Neural progenitor cell (in vitro differentiated cells): ENCODE data around the gene MIEF2. TPM values are rescaled to one million over a fixed set of nuclear protein-coding genes. Genes with fewer than 3 reads are reported as not detected.

Experiments used
- DNase-seq: peaks from one replicate; pipeline ENCODE4 v3.0.0-alpha.2; 2016; ENCODE audit warnings: low spot score
- H2AFZ ChIP-seq: fragments of 200-600 bp; sonication (generic); replicated peaks from 2 replicates; pipeline ENCODE4 v1.6.1; 2016; ENCODE audit warnings: antibody characterized with exemption
- H3F3A ChIP-seq: fragments of 200-600 bp; sonication (generic); 2 replicates; pipeline ENCODE4 v1.6.1; 2016; ENCODE audit warnings: antibody characterized with exemption, low read depth
- H3K27ac ChIP-seq: fragments of 200-600 bp; sonication (generic); 2 replicates; pipeline ENCODE4 v1.5.1; 2016; ENCODE audit warnings: mild to moderate bottlenecking
- H3K27me3 ChIP-seq: fragments of 200-600 bp; sonication (generic); 2 replicates; pipeline ENCODE4 v1.6.1; 2016; ENCODE audit warnings: mild to moderate bottlenecking, moderate library complexity
- H3K36me3 ChIP-seq: fragments of 200-600 bp; sonication (generic); 2 replicates; pipeline ENCODE4 v1.5.1; 2016
- H3K4me1 ChIP-seq: fragments of 200-600 bp; sonication (generic); 2 replicates; pipeline ENCODE4 v1.6.1; 2016; ENCODE audit warnings: mixed run types
- H3K4me2 ChIP-seq: fragments of 200-600 bp; sonication (generic); 2 replicates; pipeline ENCODE4 v1.6.1; 2016
- H3K4me3 ChIP-seq: fragments of 200-600 bp; sonication (generic); 2 replicates; pipeline ENCODE4 v1.5.1; 2016
- H3K79me2 ChIP-seq: fragments of 200-600 bp; sonication (generic); 2 replicates; pipeline ENCODE4 v1.6.1; 2016; ENCODE audit warnings: low read depth
- H3K9ac ChIP-seq: fragments of 200-600 bp; sonication (generic); 2 replicates; pipeline ENCODE4 v1.6.1; 2016
- H3K9me3 ChIP-seq: fragments of 200-600 bp; sonication (generic); 2 replicates; pipeline ENCODE4 v1.5.1; 2016; ENCODE audit warnings: low read depth
- H4K20me1 ChIP-seq: fragments of 200-600 bp; sonication (generic); 2 replicates; pipeline ENCODE4 v1.6.1; 2016; ENCODE audit warnings: low read depth
- H3K27ac Mint-ChIP-seq: 3 replicates; pipeline ENCODE4 v1.8.0; 2021; ENCODE audit warnings: mixed read lengths
- H3K27me3 Mint-ChIP-seq: 2 replicates; pipeline ENCODE4 v1.8.0; 2022; ENCODE audit warnings: low read depth, mild to moderate bottlenecking, inconsistent platforms, moderate library complexity, mixed read lengths; ENCODE audit not compliant: insufficient read depth
- H3K36me3 Mint-ChIP-seq: 3 replicates; pipeline ENCODE4 v1.8.0; 2021; ENCODE audit warnings: mixed read lengths
- H3K4me1 Mint-ChIP-seq: 3 replicates; pipeline ENCODE4 v1.8.0; 2021; ENCODE audit warnings: mixed read lengths
- H3K4me3 Mint-ChIP-seq: 3 replicates; pipeline ENCODE4 v1.8.0; 2021; ENCODE audit warnings: mild to moderate bottlenecking, moderate library complexity, mixed read lengths
- H3K9me3 Mint-ChIP-seq: 3 replicates; pipeline ENCODE4 v1.8.0; 2020; ENCODE audit warnings: mixed read lengths
- CTCF ChIP-seq: fragments of 200-600 bp; sonication (generic); IDR thresholded peaks from 2 replicates; pipeline ENCODE4 v1.5.1; 2017; ENCODE audit warnings: antibody characterized with exemption, mild to moderate bottlenecking
- EZH2 ChIP-seq: fragments of 200-600 bp; sonication (generic); IDR thresholded peaks from 2 replicates; pipeline ENCODE4 v1.6.1; 2017; ENCODE audit warnings: antibody characterized with exemption, mild to moderate bottlenecking, moderate library complexity
- EZH2phosphoT487 ChIP-seq: fragments of 200-600 bp; sonication (generic); IDR thresholded peaks from 2 replicates; pipeline ENCODE4 v1.6.1; 2017; ENCODE audit warnings: antibody characterized with exemption
- total RNA-seq: library from RNA; depleted of rRNA; stranded (reverse); fragments of >200 nt; gene quantifications from 2 replicates; pipeline ENCODE4 v1.2.3, GENCODE V29; 2015; ENCODE audit warnings: low replicate concordance

The MIEF2 gene
- total RNA-seq, 1 donor from 2014 or later, result 8.1 TPM

GRCh38 chr17:18277076-18277475, 16.6 kb downstream of the MIEF2 start:
- no peaks in the 10 kb centered on the region for H3K9me3 ChIP-seq
- H3K27ac ChIP-seq, result no peak overlapping the region
- H3K27me3 ChIP-seq, result no peaks in the 10 kb centered on the region
- DNase-seq, result no peak
- TF ChIP-seq EZH2, result no peak
- no peak for TF ChIP-seq CTCF
- no peak for TF ChIP-seq EZH2phosphoT487
- H3K4me1 ChIP-seq, result no peaks in the 10 kb centered on the region
- H3K9me3 Mint-ChIP-seq, result no peaks in the 10 kb centered on the region
- no peaks in the 10 kb centered on the region for H3K4me1 Mint-ChIP-seq
- peaks cover 25% of the 10 kb centered on the region for H3K36me3 Mint-ChIP-seq
- H2AFZ ChIP-seq, result no peak overlapping the region
- H3K9ac ChIP-seq, result no peak overlapping the region
- no peak overlapping the region for H3K4me3 ChIP-seq
- H3K79me2 ChIP-seq, result no peaks in the 10 kb centered on the region
- H4K20me1 ChIP-seq, result peaks cover 4% of the 10 kb centered on the region
- no peaks in the 10 kb centered on the region for H3K27me3 Mint-ChIP-seq
- no peak overlapping the region for H3K4me2 ChIP-seq
- H3K27ac Mint-ChIP-seq, result no peak overlapping the region
- H3F3A ChIP-seq, result peaks cover 3% of the 10 kb centered on the region
- no peak overlapping the region for H3K4me3 Mint-ChIP-seq
- no peaks in the 10 kb centered on the region for H3K36me3 ChIP-seq

DNA sequence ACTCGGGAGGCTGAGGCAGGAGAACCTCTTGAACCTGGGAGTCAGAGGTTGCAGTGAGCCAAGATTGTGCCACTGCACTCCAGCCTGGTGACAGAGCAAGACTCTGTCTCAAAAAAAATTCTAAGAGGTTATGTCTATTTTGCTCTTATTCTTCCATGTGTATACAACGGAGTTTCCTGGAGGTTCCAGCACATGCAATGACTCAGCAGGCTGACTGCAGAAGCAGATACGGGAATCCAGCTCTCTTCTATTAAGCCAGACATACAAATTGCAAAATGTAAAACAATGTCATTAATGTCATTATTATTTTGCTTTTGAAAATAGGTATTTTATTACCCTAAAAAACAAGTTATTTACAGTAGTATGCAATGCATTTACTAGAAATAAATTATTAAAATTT, 18.4 kb downstream of the MIEF2 start:
- no peaks in the 10 kb centered on the region for H3F3A ChIP-seq
- no peaks in the 10 kb centered on the region for H3K36me3 ChIP-seq
- no peaks in the 10 kb centered on the region for H3K79me2 ChIP-seq
- no peaks in the 10 kb centered on the region for H3K27me3 ChIP-seq
- H3K4me1 ChIP-seq, result no peaks in the 10 kb centered on the region
- no peak overlapping the region for H3K27ac ChIP-seq
- no peak overlapping the region for H3K9ac ChIP-seq
- no peaks in the 10 kb centered on the region for H3K9me3 ChIP-seq
- H3K27me3 Mint-ChIP-seq, result peaks cover 2% of the 10 kb centered on the region
- DNase-seq, result no peak
- H4K20me1 ChIP-seq, result peaks cover 4% of the 10 kb centered on the region
- H3K4me3 Mint-ChIP-seq, result no peak overlapping the region
- no peaks in the 10 kb centered on the region for H3K9me3 Mint-ChIP-seq
- TF ChIP-seq CTCF (no peak), EZH2phosphoT487 (no peak), EZH2 (no peak)
- no peak overlapping the region for H3K4me3 ChIP-seq
- no peak overlapping the region for H3K4me2 ChIP-seq
- H2AFZ ChIP-seq, result no peak overlapping the region
- H3K27ac Mint-ChIP-seq, result no peak overlapping the region
- no peaks in the 10 kb centered on the region for H3K4me1 Mint-ChIP-seq
- H3K36me3 Mint-ChIP-seq, result peaks cover 26% of the 10 kb centered on the region

- Histone ChIP-seq H4K20me1 (peaks cover 4% of the 10 kb centered on the region), H2AFZ (no peak overlapping the region), H3K9ac (no peak overlapping the region), H3K4me2 (no peak overlapping the region), H3K79me2 (no peaks in the 10 kb centered on the region), H3K4me3 (no peak overlapping the region), H3K36me3 (peaks cover 4% of the 10 kb centered on the region), H3K9me3 (no peaks in the 10 kb centered on the region), H3F3A (no peaks in the 10 kb centered on the region), H3K27me3 (no peaks in the 10 kb centered on the region), H3K27ac (no peak overlapping the region), H3K4me1 (no peaks in the 10 kb centered on the region)
- Mint-ChIP-seq H3K9me3 (no peaks in the 10 kb centered on the region), H3K27ac (no peak overlapping the region), H3K27me3 (peaks cover 2% of the 10 kb centered on the region), H3K4me3 (no peak overlapping the region), H3K4me1 (no peaks in the 10 kb centered on the region), H3K36me3 (peaks cover 33% of the 10 kb centered on the region)
- no peak for TF ChIP-seq EZH2phosphoT487
- TF ChIP-seq EZH2, result no peak
- no peak for TF ChIP-seq CTCF
- no peak for DNase-seq
Observed at GRCh38 chr17:18280249-18280648, 19.8 kb downstream of the MIEF2 start.
